Activated CD4-positive, CD25-positive, alpha-beta regulatory T cell treated with anti-CD3 and anti-CD28 coated beads, Interleukin-2, amount 50 U/mL, for 24 hours (primary cell): ENCODE data around the gene GAS2.

Experiments
- ATAC-seq, 2 donors: fragments of 150-1000 bp; cut with Tn5 transposase; one replicate each; pipeline ENCODE4 v1.10.0; 2021; ENCODE audit warnings: mild to moderate bottlenecking in 1 of 2, moderate library complexity in 1 of 2

Gene GAS2

DNA sequence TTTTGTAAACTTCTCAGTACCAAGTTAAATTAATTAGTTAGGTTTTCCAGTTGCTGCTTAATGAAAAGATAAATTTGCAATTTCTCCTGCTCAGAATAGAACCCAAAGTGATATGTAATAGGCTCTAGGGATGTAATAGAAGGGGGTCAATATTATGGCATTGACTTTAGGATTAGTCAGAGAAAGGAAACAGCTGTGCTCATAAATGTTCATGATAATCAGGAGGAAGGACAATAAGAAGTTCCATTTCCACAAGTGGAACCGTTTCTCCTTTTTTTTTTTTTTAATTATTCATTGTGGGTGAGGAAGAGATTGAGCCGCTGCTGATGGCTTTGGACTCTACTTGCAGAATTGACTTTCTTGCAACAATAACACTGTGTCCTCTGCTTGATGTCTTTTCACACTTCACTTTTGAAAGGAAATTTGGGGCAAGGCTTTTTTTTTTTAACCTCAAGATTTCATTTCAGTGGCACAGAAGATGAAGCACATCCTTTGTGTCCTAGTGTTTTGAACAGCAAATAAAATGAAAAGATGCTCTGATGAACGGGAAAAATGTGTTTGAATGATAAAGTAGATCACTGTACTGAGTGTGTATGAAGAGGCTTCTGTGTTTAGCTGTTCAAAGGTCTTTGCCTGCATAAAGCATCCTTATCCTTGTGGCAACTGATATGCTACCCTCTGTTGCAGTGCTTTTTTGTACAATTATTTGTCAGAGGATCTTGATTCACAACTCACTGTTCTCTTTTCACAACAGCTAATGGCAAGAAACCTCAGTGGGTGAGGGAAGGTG lies 62.4 kb downstream of the GAS2 start:
- ATAC-seq: no peak

DNA sequence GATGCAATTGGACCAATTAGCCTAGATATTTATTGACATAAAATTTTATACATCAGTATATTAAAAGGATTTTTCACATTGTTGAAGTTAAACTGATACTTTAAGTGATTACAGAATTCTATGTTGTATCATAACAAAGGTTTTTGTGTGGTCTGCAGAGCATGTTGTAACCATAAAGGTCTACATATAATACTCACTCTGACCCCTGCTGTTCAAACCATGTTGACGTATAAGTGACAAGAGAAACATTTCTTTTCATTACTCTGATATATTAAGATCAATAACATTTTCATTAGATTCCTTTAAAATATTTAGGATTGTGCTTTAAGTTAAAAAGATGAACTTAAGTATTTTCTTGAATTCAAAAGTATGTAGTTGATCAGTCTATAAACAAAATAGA lies 63.9 kb downstream of the GAS2 start:
- ATAC-seq: no peak

DNA sequence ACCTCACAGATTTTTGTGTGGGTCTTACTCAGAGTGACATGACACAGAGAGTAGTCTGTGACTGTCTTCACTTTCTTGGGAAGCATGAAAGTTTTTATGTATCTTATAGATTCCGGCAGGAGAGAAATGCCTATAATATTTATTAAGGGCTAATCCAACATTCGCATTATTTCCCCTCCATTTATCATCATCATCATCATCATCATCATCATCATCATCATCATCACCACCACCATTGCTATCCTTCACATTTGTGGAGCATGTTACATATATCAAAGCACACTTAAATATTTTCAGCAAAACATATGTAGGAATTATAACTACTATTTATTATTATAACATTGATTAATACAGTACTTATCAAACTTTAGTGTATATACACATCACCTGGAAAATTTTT lies 66.2 kb downstream of the GAS2 start:
- ATAC-seq: no peak

GRCh38 chr11:22733475-22734248 lies 67.3 kb downstream of the GAS2 start:
- ATAC-seq: no peak

DNA sequence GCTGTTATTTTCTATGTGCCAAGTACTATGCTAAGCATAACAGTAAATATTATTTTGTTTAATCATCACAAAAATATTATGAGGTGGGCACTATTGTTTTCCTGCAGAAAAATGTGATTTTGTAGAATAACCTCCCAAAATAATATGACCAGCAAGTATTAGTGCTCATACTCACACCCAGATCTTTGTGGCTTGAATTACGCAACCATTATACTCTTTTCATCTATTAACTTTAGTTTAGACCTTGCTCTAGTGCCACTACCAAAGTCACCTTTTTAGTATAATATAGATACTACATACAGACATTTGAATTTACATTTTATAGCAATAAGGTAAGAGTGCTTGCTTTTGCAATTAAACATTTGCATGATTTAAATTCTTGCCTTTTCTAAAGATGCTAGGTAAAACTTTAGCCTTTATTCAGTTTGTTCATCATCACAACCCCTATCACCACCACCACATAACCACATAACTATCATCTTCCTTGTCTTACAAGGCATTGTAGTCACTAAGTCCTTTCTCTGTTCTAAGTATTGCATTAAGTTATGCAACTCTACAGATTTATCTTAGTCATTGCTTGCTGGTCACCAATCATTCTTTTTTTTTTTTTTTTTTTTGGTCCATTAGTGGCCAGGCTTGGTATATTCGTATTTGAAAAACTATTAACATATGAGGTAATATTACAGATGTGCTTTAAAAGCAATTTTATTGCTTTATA lies 68.4 kb downstream of the GAS2 start:
- no peak for ATAC-seq

DNA sequence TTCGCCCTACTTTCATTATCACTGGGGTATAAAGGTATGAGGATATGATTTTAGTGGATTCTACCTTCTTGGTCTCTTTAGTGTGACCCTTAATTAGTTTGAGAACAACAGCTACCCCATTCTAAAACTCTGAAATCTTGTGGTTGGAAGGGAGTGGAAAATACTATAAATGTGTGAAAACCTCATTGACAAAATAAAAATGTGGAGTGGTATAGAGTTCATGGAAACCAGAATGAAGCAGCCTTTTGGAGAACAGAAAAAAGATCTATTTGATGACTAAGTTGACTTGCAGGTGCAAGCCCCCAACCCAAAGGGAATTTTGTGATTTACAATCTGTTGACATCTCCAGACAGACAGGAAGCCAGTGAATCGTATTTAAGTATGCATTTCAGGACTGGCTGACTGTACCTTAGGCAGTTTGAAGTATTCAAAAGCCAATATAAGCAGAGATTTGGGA lies 75.8 kb downstream of the GAS2 start:
- no peak for ATAC-seq

DNA sequence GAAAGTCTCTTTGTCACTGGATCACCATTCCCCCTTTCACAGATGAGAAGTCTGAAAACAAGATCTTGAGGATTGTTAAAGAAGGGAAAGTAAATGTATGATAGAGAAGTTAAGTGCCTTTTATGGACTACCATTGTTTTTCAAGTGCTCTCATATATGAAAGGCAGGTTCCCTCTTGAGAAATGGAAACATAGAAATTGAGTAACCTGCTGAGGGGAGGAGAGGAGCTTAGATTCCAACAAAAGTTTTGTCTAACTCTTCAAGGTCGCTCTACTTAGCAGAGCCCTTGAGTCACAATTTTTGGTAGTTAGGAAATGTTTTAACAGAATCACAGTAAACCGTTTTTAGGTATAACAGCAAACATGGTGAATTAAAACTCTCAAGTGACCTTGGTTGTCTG lies 83.1 kb downstream of the GAS2 start:
- ATAC-seq: no peak

- no peak for ATAC-seq
These were observed 86.5 kb downstream of the GAS2 start for GRCh38 chr11:22752908-22753310.

GRCh38 chr11:22753416-22753815 lies 87.0 kb downstream of the GAS2 start:
- no peak for ATAC-seq

- no peak for ATAC-seq
These were observed 94.7 kb downstream of the GAS2 start for GRCh38 chr11:22761066-22761465.

DNA sequence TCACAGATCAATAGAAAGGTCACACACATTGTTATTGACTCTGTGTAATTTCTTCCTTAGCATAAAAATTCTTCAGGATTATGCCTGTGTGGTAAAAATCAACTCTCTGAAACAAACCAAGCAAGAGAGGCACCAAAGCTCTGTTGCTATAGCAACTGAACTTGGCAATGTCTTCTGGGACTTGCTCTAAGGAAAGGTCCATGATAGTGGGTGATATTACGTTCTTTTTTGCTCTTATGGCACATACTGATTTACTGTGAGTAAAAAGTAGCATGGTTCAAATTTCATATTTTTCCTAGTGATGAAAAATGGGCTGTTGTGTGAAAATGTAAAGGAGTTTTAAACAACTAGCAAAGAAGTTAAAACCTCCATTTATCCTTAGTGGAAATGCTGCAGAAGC lies 96.8 kb downstream of the GAS2 start:
- ATAC-seq: no peak

DNA sequence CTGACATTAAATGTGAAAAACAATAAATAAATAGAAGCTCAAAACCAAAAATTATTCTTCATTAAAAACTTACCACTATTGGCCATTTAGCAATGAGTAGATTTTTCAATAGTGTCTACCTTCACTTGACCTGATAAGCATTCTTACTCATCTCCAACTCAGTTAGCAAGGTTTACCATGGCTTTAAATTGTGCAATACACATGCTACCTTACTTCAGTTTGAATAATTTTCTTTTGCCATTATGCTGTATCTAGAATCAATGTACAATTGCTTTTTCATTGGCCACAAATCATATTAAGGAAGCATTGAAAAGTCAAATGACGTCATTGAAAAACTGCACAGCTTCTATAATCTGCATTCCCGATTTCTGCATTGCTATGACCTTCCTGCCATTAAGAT lies 98.3 kb downstream of the GAS2 start:
- ATAC-seq: no peak

DNA sequence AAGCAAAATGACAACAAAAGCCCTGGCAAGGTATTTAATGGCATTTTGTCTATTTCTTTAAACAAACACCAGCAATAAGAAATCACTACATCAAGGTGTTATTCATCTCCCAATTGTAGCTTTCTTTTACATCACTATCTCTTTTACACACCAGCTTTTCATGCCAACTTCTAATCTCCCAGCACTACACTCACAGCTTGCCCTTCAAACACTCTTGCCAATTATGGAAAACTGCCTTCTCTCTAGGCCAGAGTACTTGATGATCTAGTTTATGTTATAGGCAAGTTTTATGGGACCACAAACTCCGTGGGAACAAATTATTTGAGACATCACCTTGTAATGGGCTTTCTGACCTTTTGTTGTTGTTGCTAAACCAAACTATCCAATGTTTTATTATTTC lies 101.9 kb downstream of the GAS2 start:
- no peak for ATAC-seq

DNA sequence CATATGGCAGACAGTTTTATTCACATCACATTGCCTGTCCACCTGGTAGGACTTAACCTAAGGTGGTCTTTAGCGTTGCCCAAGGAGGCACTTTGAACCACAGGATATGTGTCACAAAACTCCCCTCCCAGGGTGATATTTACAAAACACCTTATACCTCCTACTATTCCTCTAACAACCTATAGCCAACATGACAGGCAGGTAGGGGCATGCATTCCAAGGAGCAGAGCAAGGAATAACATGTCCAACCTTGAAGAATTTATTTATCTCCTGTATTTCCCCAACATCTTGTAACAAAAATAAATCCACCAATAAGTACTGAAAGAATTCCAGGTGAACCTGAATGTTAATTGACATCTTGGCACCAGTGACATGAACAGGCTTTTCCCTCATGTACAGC lies 102.7 kb downstream of the GAS2 start:
- ATAC-seq: no peak

DNA sequence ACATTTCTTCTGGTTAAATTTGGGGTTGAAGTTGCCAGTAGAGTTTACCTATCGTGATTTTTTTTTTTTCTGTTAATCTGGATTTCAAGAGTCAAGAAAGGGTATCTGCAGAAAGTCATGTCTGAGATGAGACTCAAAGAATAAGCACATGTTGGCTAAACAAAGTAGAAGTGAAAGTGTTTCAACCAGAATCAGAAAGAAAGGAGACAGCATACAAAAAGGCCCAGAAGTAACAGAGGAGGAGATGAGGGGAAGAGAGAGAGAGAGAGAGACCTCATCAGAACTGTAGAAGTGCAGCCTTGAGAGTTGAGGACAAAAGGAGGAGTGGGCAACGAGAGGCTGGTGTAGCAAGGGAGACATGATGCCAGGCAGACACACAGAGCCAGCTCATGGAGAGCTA lies 108.3 kb downstream of the GAS2 start:
- no peak for ATAC-seq

GRCh38 chr11:22775248-22775647 lies 108.8 kb downstream of the GAS2 start:
- no peak for ATAC-seq

GRCh38 chr11:22778642-22779041 lies 112.2 kb downstream of the GAS2 start:
- no peak for ATAC-seq

DNA sequence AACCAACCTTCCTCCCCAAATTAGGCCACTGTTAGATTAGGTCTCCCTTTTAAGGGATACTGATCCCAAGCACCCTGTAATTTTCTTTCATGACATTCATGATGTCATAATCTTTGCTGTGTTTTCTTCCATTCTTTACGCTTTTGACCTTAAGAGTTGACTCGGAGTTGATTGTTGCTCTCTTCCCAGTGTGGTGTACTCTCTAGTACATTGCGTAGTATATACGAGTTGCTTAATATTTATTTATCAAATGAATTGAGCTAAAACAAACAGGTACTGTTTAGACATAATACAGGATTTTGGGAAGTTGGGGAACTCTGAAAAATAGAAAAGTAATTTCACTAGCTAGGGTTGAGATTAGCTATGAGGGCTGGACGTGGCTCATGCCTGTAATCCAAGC lies 113.4 kb downstream of the GAS2 start:
- ATAC-seq: no peak

- no peak for ATAC-seq
These were observed 114.7 kb downstream of the GAS2 start for GRCh38 chr11:22780952-22781593.

GRCh38 chr11:22785251-22785650 lies 118.8 kb downstream of the GAS2 start:
- no peak for ATAC-seq

GRCh38 chr11:22786475-22786874 lies 120.1 kb downstream of the GAS2 start:
- ATAC-seq: no peak

- ATAC-seq: no peak
These were observed 120.6 kb downstream of the GAS2 start for GRCh38 chr11:22787055-22787454.

DNA sequence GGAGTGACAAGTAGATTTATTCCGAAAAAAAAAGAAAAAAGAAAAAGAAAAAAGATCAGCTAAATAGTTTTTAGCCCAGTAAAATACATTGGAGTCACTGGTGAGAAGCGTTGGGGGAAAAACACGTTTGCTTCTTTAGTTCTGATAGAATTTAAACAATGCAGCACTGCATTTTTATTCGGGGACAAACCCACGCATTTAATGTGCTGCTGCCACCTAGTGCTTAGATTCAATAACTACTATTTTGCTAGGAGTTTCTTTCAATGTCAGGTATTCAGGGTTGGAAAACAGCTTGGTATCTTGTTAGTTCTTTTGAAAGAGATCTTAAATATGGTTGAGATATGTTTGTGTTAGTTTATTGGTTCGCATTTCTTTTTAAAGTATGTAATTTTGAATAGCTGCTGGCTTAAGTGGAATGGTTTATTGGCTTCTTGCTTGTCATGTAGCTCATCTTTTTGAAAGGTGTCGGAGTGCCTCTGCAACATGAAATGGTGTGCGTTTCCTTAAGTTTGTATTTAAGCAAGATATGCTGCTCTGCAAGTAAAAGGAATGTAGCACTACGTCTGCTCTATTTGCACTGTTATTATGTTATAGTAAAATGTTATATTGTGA lies 121.2 kb downstream of the GAS2 start:
- ATAC-seq: peak in 1 of 2 donors; percentile 48
